HCT116 (cell line): ENCODE measurements around the gene TENM4. TPM values are rescaled to one million over a fixed set of nuclear protein-coding genes. Genes with fewer than 3 reads are reported as not detected.

Experiments used
- ATAC-seq: fragments of 200-7000 bp; cut with Tn5 transposase; 2 replicates; pipeline ENCODE4 v1.9.1; 2020; ENCODE audit warnings: mild to moderate bottlenecking, moderate library complexity
- BruUV-seq: library from RNA; stranded (reverse); fragments of 400-500 nt; replicated peaks from 2 replicates; lab custom pipeline; 2021; lab: Mats Ljungman, UMichigan
- CTCF ChIA-PET: fragments of 300-600 bp; sonication (Branson Sonifier 250); formaldehyde crosslinking; loops from one replicate; lab custom pipeline; 2021; ENCODE audit warnings: antibody characterized with exemption; lab: Charles Lee
- POLR2A ChIA-PET: fragments of 300-600, 350-600 bp; sonication (Branson Sonifier 250); formaldehyde crosslinking; loops from one replicate; lab custom pipeline; 2021; ENCODE audit warnings: antibody characterized with exemption; lab: Charles Lee
- RAD21 ChIA-PET, 2 experiments: fragments of 300-600 bp; sonication (Branson Sonifier 250); formaldehyde crosslinking; loops; one replicate each; lab custom pipeline; 2023; ENCODE audit warnings: low total read pairs in 2 of 2; ENCODE audit not compliant: uncharacterized antibody in 2 of 2, unreplicated experiment in 2 of 2, low non-redundant PET in 1 of 2; lab: Charles Lee
- DNase-seq: peaks from one replicate; pipeline ENCODE4 v3.0.0-alpha.2; 2010; ENCODE audit warnings: low read depth, low spot score
- H2AFZ ChIP-seq: fragments of 200-600 bp; shearing (Covaris generic), sonication (generic); 2 replicates; pipeline ENCODE4 v1.6.1; 2017; ENCODE audit warnings: low read depth, mixed run types, mixed read lengths, antibody characterized with exemption, low read length; ENCODE audit not compliant: poor library complexity, severe bottlenecking
- H3K27ac ChIP-seq: 2 replicates; pipeline ENCODE4 v1.5.1; 2012; ENCODE audit warnings: low read depth, low read length
- H3K27me3 ChIP-seq: fragments of 200-600 bp; sonication (generic); 2 replicates; pipeline ENCODE4 v1.6.1; 2016; ENCODE audit warnings: mixed run types, low read length, mixed read lengths; ENCODE audit not compliant: insufficient read depth
- H3K36me3 ChIP-seq, 2 experiments: fragments of 200-500 bp in 1 of 2; fragments of 200-600 bp in 1 of 2; sonication (Bioruptor generic) in 1 of 2; sonication (generic) in 1 of 2; 2 replicates each; pipeline versions ENCODE4 v1.5.1 to v1.6.1; 2014 to 2016; ENCODE audit warnings: low read length in 2 of 2, inconsistent platforms in 1 of 2, mixed read lengths in 1 of 2, mixed run types in 1 of 2; ENCODE audit not compliant: insufficient read depth in 2 of 2, control insufficient read depth in 1 of 2
- H3K4me1 ChIP-seq, 2 experiments: fragments of 200-600 bp in 1 of 2; sonication (generic) in 1 of 2; 2 replicates each; pipeline versions ENCODE4 v1.5.1 to v1.6.1; 2012 to 2017; ENCODE audit warnings: low read length in 2 of 2, inconsistent platforms in 1 of 2, mild to moderate bottlenecking in 1 of 2, mixed read lengths in 1 of 2, mixed run types in 1 of 2, moderate library complexity in 1 of 2; ENCODE audit not compliant: insufficient read depth in 2 of 2, control insufficient read depth in 1 of 2
- H3K4me2 ChIP-seq: fragments of 200-600 bp; sonication (generic); 2 replicates; pipeline ENCODE4 v1.6.1; 2017; ENCODE audit warnings: mixed run types, low read length, mixed read lengths
- H3K4me3 ChIP-seq, 2 experiments: fragments of 200-600 bp in 1 of 2; sonication (generic) in 1 of 2; replicated peaks in 1 of 2; 2 replicates each; pipeline ENCODE4 v1.5.1; 2011 to 2016; ENCODE audit warnings: low read length in 2 of 2, control low read depth in 1 of 2, low read depth in 1 of 2, mild to moderate bottlenecking in 1 of 2, mixed read lengths in 1 of 2, mixed run types in 1 of 2
- H3K79me2 ChIP-seq: fragments of 200-600 bp; sonication (generic); 2 replicates; pipeline ENCODE4 v1.6.1; 2017; ENCODE audit warnings: mild to moderate bottlenecking, mixed run types, low read length, moderate library complexity, mixed read lengths; ENCODE audit not compliant: insufficient read depth
- H3K9ac ChIP-seq: fragments of 200-600 bp; sonication (generic); 2 replicates; pipeline ENCODE4 v1.6.1; 2016; ENCODE audit warnings: low read length, mixed read lengths
- H3K9me2 ChIP-seq: fragments of 200-600 bp; sonication (generic), shearing (Covaris generic); 2 replicates; pipeline ENCODE4 v1.6.1; 2017; ENCODE audit warnings: mixed run types, mild to moderate bottlenecking, moderate library complexity; ENCODE audit not compliant: insufficient read depth
- H3K9me3 ChIP-seq, 2 experiments: fragments of 200-500 bp in 1 of 2; fragments of 200-600 bp in 1 of 2; sonication (Bioruptor generic) in 1 of 2; sonication (generic) in 1 of 2; 2 replicates each; pipeline ENCODE4 v1.6.1; 2014 to 2017; ENCODE audit warnings: low read length in 2 of 2, mixed read lengths in 2 of 2, inconsistent platforms in 1 of 2, low read depth in 1 of 2, mild to moderate bottlenecking in 1 of 2, mixed run types in 1 of 2, moderate library complexity in 1 of 2; ENCODE audit not compliant: control insufficient read depth in 1 of 2, insufficient read depth in 1 of 2
- H4K20me1 ChIP-seq: fragments of 200-600 bp; sonication (generic), shearing (Covaris generic); 2 replicates; pipeline ENCODE4 v1.6.1; 2017; ENCODE audit warnings: mixed run types, mild to moderate bottlenecking, moderate library complexity; ENCODE audit not compliant: insufficient read depth
- CEBPB ChIP-seq: IDR thresholded peaks from 2 replicates; pipeline ENCODE4 v1.6.1; 2012; ENCODE audit warnings: low read depth
- EGR1 ChIP-seq: IDR thresholded peaks from 2 replicates; pipeline ENCODE4 v1.6.1; 2012; ENCODE audit warnings: low read depth
- ELF1 ChIP-seq: IDR thresholded peaks from 2 replicates; pipeline ENCODE4 v1.6.1; 2012; ENCODE audit warnings: low read depth, borderline replicate concordance
- EZH2 ChIP-seq: fragments of 200-600 bp; sonication (generic); IDR thresholded peaks from 2 replicates; pipeline ENCODE4 v1.6.1; 2017; ENCODE audit warnings: antibody characterized with exemption, mixed run types
- EZH2phosphoT487 ChIP-seq: fragments of 200-600 bp; IDR thresholded peaks from 2 replicates; pipeline ENCODE4 v1.6.1; 2018; ENCODE audit warnings: antibody characterized with exemption, borderline replicate concordance
- FOSL1 ChIP-seq: IDR thresholded peaks from 2 replicates; pipeline ENCODE4 v1.6.1; 2012; ENCODE audit warnings: low read depth
- POLR2AphosphoS5 ChIP-seq: IDR thresholded peaks from 2 replicates; pipeline ENCODE4 v1.6.1; 2011; ENCODE audit warnings: mild to moderate bottlenecking, low read depth, low read length, moderate library complexity
- RAD21 ChIP-seq: IDR thresholded peaks from 2 replicates; pipeline ENCODE4 v1.6.1; 2012; ENCODE audit warnings: low read depth, mild to moderate bottlenecking
- SP1 ChIP-seq: IDR thresholded peaks from 2 replicates; pipeline ENCODE4 v1.6.1; 2012; ENCODE audit warnings: low read depth
- TCF7L2 ChIP-seq: IDR thresholded peaks from 2 replicates; pipeline ENCODE4 v1.7.0; 2011; ENCODE audit warnings: borderline replicate concordance, inconsistent platforms; ENCODE audit not compliant: insufficient read depth, insufficient read length; ENCODE audit errors: extremely low read depth
- ZFX ChIP-seq: fragments of 450-650 bp; IDR thresholded peaks from 2 replicates; pipeline ENCODE4 v1.6.1; 2017
- intact Hi-C: fragments of 100-400 bp; cut with micrococcal nuclease; formaldehyde crosslinking; loops from 2 replicates; pipeline ENCODE4 v1.10.0; 2022
- total RNA-seq: library from RNA; stranded (reverse); gene quantifications from one replicate; pipeline ENCODE4 v1.2.1, GENCODE V29; 2021; ENCODE audit not compliant: unreplicated experiment
- TF ChIP-seq, protein P1 (sequence below): IDR thresholded peaks from 2 replicates; pipeline ENCODE4 v1.6.1; 2011; ENCODE audit warnings: mild to moderate bottlenecking, low read length, moderate library complexity; ENCODE audit not compliant: insufficient replicate concordance; ENCODE audit errors: extremely low read depth
- TF ChIP-seq, protein P2 (sequence below): IDR thresholded peaks from 2 replicates; pipeline ENCODE4 v1.6.1; 2012
- TF ChIP-seq, protein P3 (sequence below): IDR thresholded peaks from 2 replicates; pipeline ENCODE4 v1.6.1; 2012

Gene TENM4
- total RNA-seq, 1 experiment from 2014 or later = 0.05 TPM

DNA sequence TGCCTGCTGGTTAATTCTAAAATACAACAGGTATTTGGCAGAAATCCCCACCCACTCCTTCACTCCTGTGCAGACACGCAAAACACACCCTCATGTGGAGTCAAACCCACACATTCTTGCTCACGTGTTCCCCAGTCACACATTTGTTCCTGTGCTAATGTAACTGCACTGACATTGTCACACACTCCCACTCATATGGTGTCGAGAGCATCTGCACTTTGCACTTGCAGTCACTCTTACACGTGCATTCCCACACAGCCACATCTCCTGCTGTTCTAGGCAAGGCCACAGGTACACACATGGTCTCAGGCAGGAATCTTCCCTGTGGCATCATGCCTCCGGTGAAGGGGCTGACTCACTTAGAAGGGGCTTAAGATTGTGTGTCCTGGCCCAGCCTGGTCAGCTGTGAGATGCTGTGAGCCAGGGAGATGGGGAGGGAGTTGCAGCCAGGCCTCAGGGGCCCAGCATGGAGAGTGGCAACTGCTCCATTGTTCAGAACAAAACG lies 395.0 kb downstream of the TENM4 start (continued):
- TF ChIP-seq, protein P1, sequence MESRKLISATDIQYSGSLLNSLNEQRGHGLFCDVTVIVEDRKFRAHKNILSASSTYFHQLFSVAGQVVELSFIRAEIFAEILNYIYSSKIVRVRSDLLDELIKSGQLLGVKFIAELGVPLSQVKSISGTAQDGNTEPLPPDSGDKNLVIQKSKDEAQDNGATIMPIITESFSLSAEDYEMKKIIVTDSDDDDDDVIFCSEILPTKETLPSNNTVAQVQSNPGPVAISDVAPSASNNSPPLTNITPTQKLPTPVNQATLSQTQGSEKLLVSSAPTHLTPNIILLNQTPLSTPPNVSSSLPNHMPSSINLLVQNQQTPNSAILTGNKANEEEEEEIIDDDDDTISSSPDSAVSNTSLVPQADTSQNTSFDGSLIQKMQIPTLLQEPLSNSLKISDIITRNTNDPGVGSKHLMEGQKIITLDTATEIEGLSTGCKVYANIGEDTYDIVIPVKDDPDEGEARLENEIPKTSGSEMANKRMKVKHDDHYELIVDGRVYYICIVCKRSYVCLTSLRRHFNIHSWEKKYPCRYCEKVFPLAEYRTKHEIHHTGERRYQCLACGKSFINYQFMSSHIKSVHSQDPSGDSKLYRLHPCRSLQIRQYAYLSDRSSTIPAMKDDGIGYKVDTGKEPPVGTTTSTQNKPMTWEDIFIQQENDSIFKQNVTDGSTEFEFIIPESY = no peak
- TF ChIP-seq RAD21 (no peak), ZFX (no peak), EZH2 (no peak), EGR1 (no peak), CEBPB (no peak)

DNA sequence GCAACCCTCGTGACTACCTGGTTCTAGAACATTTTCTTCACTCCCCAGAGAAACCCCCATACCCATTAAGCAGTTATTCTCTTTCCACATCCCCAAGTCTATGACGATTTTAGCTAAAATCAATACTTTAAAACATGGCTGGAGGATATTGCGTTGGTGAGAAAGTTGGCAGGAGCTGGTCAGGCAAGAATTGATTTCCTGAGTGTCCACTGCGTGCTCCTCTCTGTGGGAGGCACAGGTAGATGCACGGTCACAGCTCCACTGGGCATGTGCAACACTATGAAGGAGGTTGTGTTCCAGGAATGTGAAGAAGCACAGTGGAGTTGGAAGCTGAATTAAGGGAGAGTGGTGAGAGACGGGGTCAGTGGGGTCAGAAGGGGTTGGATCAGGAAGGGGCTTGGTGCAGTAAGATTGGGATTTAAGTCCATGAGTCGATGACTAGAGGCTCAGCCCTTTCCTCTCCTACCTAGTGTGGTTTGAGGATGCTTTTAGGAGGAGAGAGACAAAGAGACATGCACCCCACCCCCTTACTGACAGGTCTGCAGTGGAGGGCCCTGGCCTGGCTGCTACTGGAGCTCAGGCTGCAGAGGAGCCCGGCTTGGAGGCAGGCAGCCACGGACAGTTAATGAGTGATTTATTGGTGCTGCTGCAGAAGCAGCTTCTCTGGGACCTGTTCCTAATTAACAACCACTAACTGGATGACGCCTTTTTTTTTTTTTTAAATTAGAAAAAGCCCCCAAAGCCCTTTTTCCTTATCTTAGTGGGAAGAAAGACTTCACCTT lies 395.6 kb downstream of the TENM4 start:
- Histone ChIP-seq H3K27ac (no peak overlapping the region), H3K9me2 (no peaks in the 10 kb centered on the region)
- TF ChIP-seq, protein P2, sequence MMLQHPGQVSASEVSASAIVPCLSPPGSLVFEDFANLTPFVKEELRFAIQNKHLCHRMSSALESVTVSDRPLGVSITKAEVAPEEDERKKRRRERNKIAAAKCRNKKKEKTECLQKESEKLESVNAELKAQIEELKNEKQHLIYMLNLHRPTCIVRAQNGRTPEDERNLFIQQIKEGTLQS = no peak
- no peak for TF ChIP-seq FOSL1
- no peak for TF ChIP-seq RAD21
- TF ChIP-seq, protein P3, sequence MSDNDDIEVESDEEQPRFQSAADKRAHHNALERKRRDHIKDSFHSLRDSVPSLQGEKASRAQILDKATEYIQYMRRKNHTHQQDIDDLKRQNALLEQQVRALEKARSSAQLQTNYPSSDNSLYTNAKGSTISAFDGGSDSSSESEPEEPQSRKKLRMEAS = no peak
- no peak for TF ChIP-seq EZH2
- no peak for TF ChIP-seq ELF1
- no peak for TF ChIP-seq TCF7L2
- no peak for TF ChIP-seq EZH2phosphoT487
- TF ChIP-seq POLR2AphosphoS5 = no peak
- TF ChIP-seq SP1 = no peak
- TF ChIP-seq, all 23 proteins: peak for 0
- DNase-seq = no peak
- H3K79me2 ChIP-seq = no peaks in the 10 kb centered on the region
- H3K4me3 ChIP-seq = no peak overlapping the region
- H3K9me3 ChIP-seq = no peaks in the 10 kb centered on the region
- H3K4me1 ChIP-seq = no peaks in the 10 kb centered on the region
- H2AFZ ChIP-seq = no peak overlapping the region
- no peak overlapping the region for H3K9ac ChIP-seq
- H3K36me3 ChIP-seq = no peaks in the 10 kb centered on the region
- H3K4me2 ChIP-seq = no peak overlapping the region
- ATAC-seq = no peak
- intact Hi-C loops = no loop called here
- RAD21 ChIA-PET = no interaction called here
- no peaks in the 10 kb centered on the region for H4K20me1 ChIP-seq
- no TSS peak for BruUV-seq
- CTCF ChIA-PET = no interaction called here
- POLR2A ChIA-PET = no interaction called here
- peaks cover 8% of the 10 kb centered on the region; the same call in 1 of the 2 replicates for H3K27me3 ChIP-seq
